SK-N-SH treated with all-trans-retinoic acid at 6 μM for 48 hours (cell line): ENCODE results near the gene TMEM208.

Source experiments
- ARNTL ChIP-seq: fragments of 450-650 bp; formaldehyde crosslinking; IDR thresholded peaks from 2 replicates; pipeline ENCODE4 v1.5.0; 2020; ENCODE audit warnings: low read depth, mild to moderate bottlenecking, moderate library complexity, borderline replicate concordance
- CREB5 ChIP-seq: fragments of 250-450 bp; sonication (Bioruptor Pico); IDR thresholded peaks from 2 replicates; pipeline ENCODE4 v1.5.1; 2020; ENCODE audit warnings: low read depth, mild to moderate bottlenecking, moderate library complexity
- CSDC2 ChIP-seq: fragments of 250-450 bp; sonication (Bioruptor Pico); IDR thresholded peaks from 2 replicates; pipeline ENCODE4 v1.5.0; 2020; ENCODE audit warnings: mild to moderate bottlenecking, moderate library complexity
- CSRNP3 ChIP-seq: fragments of 250-450 bp; sonication (Bioruptor Pico); IDR thresholded peaks from 2 replicates; pipeline ENCODE4 v1.5.1; 2021; ENCODE audit warnings: mild to moderate bottlenecking, moderate library complexity
- ISL1 ChIP-seq: fragments of 250-450 bp; sonication (Bioruptor Pico); IDR thresholded peaks from 2 replicates; pipeline ENCODE4 v2.1.2; 2022; ENCODE audit warnings: mild to moderate bottlenecking, moderate library complexity
- PATZ1 ChIP-seq: fragments of 250-450 bp; sonication (Bioruptor Pico); IDR thresholded peaks from 2 replicates; pipeline ENCODE4 v1.8.0; 2020; ENCODE audit warnings: mild to moderate bottlenecking, moderate library complexity, borderline replicate concordance
- PPARA ChIP-seq: fragments of 250-450 bp; sonication (Bioruptor Pico); IDR thresholded peaks from 2 replicates; pipeline ENCODE4 v1.5.0; 2020; ENCODE audit warnings: mild to moderate bottlenecking, borderline replicate concordance
- RARB ChIP-seq: fragments of 250-450 bp; sonication (Bioruptor Pico); IDR thresholded peaks from 2 replicates; pipeline ENCODE4 v1.8.0; 2021; ENCODE audit warnings: mild to moderate bottlenecking, moderate library complexity
- TCF4 ChIP-seq: fragments of 250-450 bp; sonication (Bioruptor Pico); IDR thresholded peaks from 2 replicates; pipeline ENCODE4 v1.8.0; 2021; ENCODE audit warnings: mild to moderate bottlenecking, moderate library complexity, borderline replicate concordance
- ZFP3 ChIP-seq: fragments of 250-450 bp; sonication (Bioruptor Pico); IDR thresholded peaks from 2 replicates; pipeline ENCODE4 v1.5.0; 2020; ENCODE audit warnings: mild to moderate bottlenecking, moderate library complexity
- ZNF565 ChIP-seq: fragments of 450-650 bp; formaldehyde crosslinking; conservative IDR thresholded peaks from 2 replicates; pipeline ENCODE4 v1.5.0; 2020; ENCODE audit warnings: low read depth, mild to moderate bottlenecking, moderate library complexity
- ZNF70 ChIP-seq: fragments of 450-650 bp; formaldehyde crosslinking; IDR thresholded peaks from 2 replicates; pipeline ENCODE4 v1.5.0; 2020; ENCODE audit warnings: mild to moderate bottlenecking, moderate library complexity
- TF ChIP-seq, protein P1 (sequence below): fragments of 250-450 bp; sonication (Bioruptor Pico); IDR thresholded peaks from 2 replicates; pipeline ENCODE4 v1.8.0; 2021; ENCODE audit warnings: low read depth, mild to moderate bottlenecking, moderate library complexity, borderline replicate concordance

DNA sequence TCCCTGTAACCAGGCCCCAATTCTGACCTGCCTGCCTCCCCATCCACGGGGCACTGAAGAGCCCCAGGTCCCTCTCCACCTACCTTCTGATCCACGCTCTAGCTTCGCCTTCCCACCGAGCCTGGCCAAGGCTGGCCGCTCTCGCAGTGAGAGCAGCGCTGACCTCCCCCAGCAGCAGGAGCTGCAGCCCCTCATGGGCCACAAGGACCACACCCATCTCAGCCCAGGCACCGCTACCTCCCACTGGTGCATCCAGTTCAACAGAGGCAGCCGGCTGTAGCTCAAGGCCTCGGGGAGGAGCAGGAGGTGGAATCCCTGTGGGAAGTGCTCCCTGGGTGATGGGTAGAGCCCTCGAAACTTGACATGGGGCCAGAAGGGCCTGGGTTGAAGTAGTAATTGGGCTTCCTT, 44.0 kb downstream of the TMEM208 start:
- no peak for TF ChIP-seq ISL1 (CRISPR knock-in tag)
- TF ChIP-seq TCF4 (CRISPR knock-in tag), result no peak
- TF ChIP-seq CREB5 (CRISPR knock-in tag), result no peak
- TF ChIP-seq ARNTL (CRISPR knock-in tag), result no peak
- no peak for TF ChIP-seq CSDC2 (CRISPR knock-in tag)
- TF ChIP-seq ZFP3 (CRISPR knock-in tag), result no peak
- TF ChIP-seq, protein P1, sequence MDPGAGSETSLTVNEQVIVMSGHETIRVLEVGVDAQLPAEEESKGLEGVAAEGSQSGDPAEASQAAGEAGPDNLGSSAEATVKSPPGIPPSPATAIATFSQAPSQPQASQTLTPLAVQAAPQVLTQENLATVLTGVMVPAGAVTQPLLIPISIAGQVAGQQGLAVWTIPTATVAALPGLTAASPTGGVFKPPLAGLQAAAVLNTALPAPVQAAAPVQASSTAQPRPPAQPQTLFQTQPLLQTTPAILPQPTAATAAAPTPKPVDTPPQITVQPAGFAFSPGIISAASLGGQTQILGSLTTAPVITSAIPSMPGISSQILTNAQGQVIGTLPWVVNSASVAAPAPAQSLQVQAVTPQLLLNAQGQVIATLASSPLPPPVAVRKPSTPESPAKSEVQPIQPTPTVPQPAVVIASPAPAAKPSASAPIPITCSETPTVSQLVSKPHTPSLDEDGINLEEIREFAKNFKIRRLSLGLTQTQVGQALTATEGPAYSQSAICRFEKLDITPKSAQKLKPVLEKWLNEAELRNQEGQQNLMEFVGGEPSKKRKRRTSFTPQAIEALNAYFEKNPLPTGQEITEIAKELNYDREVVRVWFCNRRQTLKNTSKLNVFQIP (CRISPR knock-in tag), result no peak
- TF ChIP-seq PATZ1, result no peak
- no peak for TF ChIP-seq RARB (CRISPR knock-in tag)
- no peak for TF ChIP-seq PPARA (CRISPR knock-in tag)
- no peak for TF ChIP-seq ZNF565 (CRISPR knock-in tag)
- no peak for TF ChIP-seq ZNF70
- TF ChIP-seq CSRNP3 (CRISPR knock-in tag), result no peak
